GM23338 (cell line): ENCODE data around the gene RNGTT.

Experiments used
- CREB1 ChIP-seq: fragments of 250-450 bp; sonication (Bioruptor Pico); IDR thresholded peaks from 2 replicates; pipeline ENCODE4 v1.5.0; 2020; ENCODE audit warnings: low read depth, mild to moderate bottlenecking, moderate library complexity
- CTCF ChIP-seq, 2 experiments: fragments of 200-600 bp in 1 of 2; sonication (generic) in 1 of 2; conservative IDR thresholded peaks; 2 replicates each; pipeline versions ENCODE4 v1.5.1 to v1.6.1; 2016 to 2017; ENCODE audit warnings: antibody characterized with exemption in 2 of 2, low read depth in 2 of 2, mild to moderate bottlenecking in 2 of 2, moderate library complexity in 1 of 2
- ETS1 ChIP-seq: IDR thresholded peaks from 2 replicates; pipeline ENCODE4 v1.6.1; 2016; ENCODE audit warnings: antibody characterized with exemption
- EZH2 ChIP-seq: fragments of 200-600 bp; sonication (generic); IDR thresholded peaks from one replicate; pipeline ENCODE4 v1.8.0; 2017; ENCODE audit warnings: antibody characterized with exemption, mild to moderate bottlenecking, low read depth; ENCODE audit not compliant: unreplicated experiment
- EZH2phosphoT487 ChIP-seq: fragments of 200-600 bp; sonication (generic); IDR thresholded peaks from one replicate; pipeline ENCODE4 v1.8.1; 2018; ENCODE audit warnings: antibody characterized with exemption; ENCODE audit not compliant: unreplicated experiment
- JUNB ChIP-seq: IDR thresholded peaks from one replicate; pipeline ENCODE4 v1.6.1; 2016; ENCODE audit warnings: antibody characterized with exemption; ENCODE audit not compliant: unreplicated experiment
- NANOG ChIP-seq: IDR thresholded peaks from 2 replicates; pipeline ENCODE4 v1.6.1; 2016; ENCODE audit warnings: antibody characterized with exemption, borderline replicate concordance
- POLR2AphosphoS5 ChIP-seq: IDR thresholded peaks from 2 replicates; pipeline ENCODE4 v1.6.1; 2016; ENCODE audit warnings: antibody characterized with exemption, low read depth
- REST ChIP-seq: IDR thresholded peaks from one replicate; pipeline ENCODE4 v1.6.1; 2018; ENCODE audit warnings: antibody characterized with exemption; ENCODE audit not compliant: unreplicated experiment
- ZNF114 ChIP-seq: fragments of 250-450 bp; sonication (Bioruptor Pico); IDR thresholded peaks from 2 replicates; pipeline ENCODE4 v1.5.0; 2020; ENCODE audit warnings: mild to moderate bottlenecking, moderate library complexity
- ZNF331 ChIP-seq: fragments of 250-450 bp; sonication (Bioruptor Pico); IDR thresholded peaks from 2 replicates; pipeline ENCODE4 v1.5.0; 2020; ENCODE audit warnings: low read depth, mild to moderate bottlenecking, moderate library complexity

GRCh38 chr6:88605271-88605670 lies 358.1 kb downstream of the RNGTT start:
- TF ChIP-seq EZH2 (no peak), CTCF (conservative IDR thresholded peaks at IDR 0.05; ENCODE audit: low read depth in 2 of 2) (no peak), JUNB (no peak), REST (no peak), POLR2AphosphoS5 (no peak), EZH2phosphoT487 (no peak), NANOG (no peak), ETS1 (no peak), CREB1 (CRISPR knock-in tag) (no peak), ZNF114 (no peak), ZNF331 (no peak)
